ENCODE results near the gene XRCC1. TPM values are rescaled to one million over a fixed set of nuclear protein-coding genes. Genes with fewer than 3 reads are reported as not detected.
"Not testable (repeated sequence)": the region's sequence is repeated elsewhere in the genome, so short reads cannot be mapped to it uniquely, and the experiment has no call there.

Gene XRCC1
- total RNA-seq, 3 donors from 2014 or later = 21.0 to 30.6 (median 29.0) TPM

GRCh38 chr19:43524922-43525835 is 50.1 kb downstream of the XRCC1 start:
- TF ChIP-seq POLR2AphosphoS5 (IDR thresholded peaks at IDR 0.05) (peak; percentile 18 to 65 (median 64)), POLR2A (IDR thresholded peaks at IDR 0.05) (no peak)
- DNase-seq (ENCODE audit: low spot score in 2 of 2) = peak; percentile 62 to 78
- intact Hi-C loops (cut with DNase I; ENCODE audit: low total_unique reads) = no loop called here
- no peaks in the 10 kb centered on the region for H3K27me3 ChIP-seq
- peak overlapping the region; percentile 93 to 95 for H3K27ac ChIP-seq
- H3K4me3 ChIP-seq = peak overlapping the region; percentile 73 to 86 (median 85)
- H3K4me1 ChIP-seq = peaks cover 4 to 8% of the 10 kb centered on the region in 2 donors
- no peaks in the 10 kb centered on the region for H3K9me3 ChIP-seq
- H3K36me3 ChIP-seq = no peaks in the 10 kb centered on the region

GRCh38 chr19:43523696-43524095 is 51.6 kb downstream of the XRCC1 start:
- intact Hi-C loops (cut with DNase I; ENCODE audit: low total_unique reads) = not testable (repeated sequence)
- H3K27ac ChIP-seq = peak overlapping the region; percentile 67 to 95

GRCh38 chr19:43522929-43523328 is 52.4 kb downstream of the XRCC1 start:
- Histone ChIP-seq H3K27me3 (no peaks in the 10 kb centered on the region), H3K4me3 (no peak overlapping the region), H3K4me1 (peaks cover 4 to 8% of the 10 kb centered on the region in 2 donors), H3K27ac (peak overlapping the region; percentile 67 to 95), H3K36me3 (no peaks in the 10 kb centered on the region), H3K9me3 (no peaks in the 10 kb centered on the region)
- peak in 1 of 3 donors; percentile 18 for TF ChIP-seq POLR2AphosphoS5 (IDR thresholded peaks at IDR 0.05)
- TF ChIP-seq CTCF (IDR thresholded peaks at IDR 0.05) = no peak
- no peak for TF ChIP-seq POLR2A (IDR thresholded peaks at IDR 0.05)
- intact Hi-C loops (cut with DNase I; ENCODE audit: low total_unique reads) = no loop called here
- DNase-seq (ENCODE audit: low spot score in 2 of 2) = peak in 1 of 2 donors; percentile 33

More at GRCh38 chr19:43523696-43524095, 51.6 kb downstream of the XRCC1 start:
- not testable (repeated sequence) for H3K9me3 ChIP-seq; H3K4me1 ChIP-seq; H3K27me3 ChIP-seq; DNase-seq (ENCODE audit: low spot score in 2 of 2); H3K4me3 ChIP-seq; H3K36me3 ChIP-seq

- H3K9me3 ChIP-seq = no peaks in the 10 kb centered on the region
- H3K36me3 ChIP-seq = no peaks in the 10 kb centered on the region
- TF ChIP-seq POLR2A (IDR thresholded peaks at IDR 0.05) (no peak), CTCF (IDR thresholded peaks at IDR 0.05) (peak; percentile 56 to 93 (median 92))
- peaks cover 2 to 3% of the 10 kb centered on the region in 2 donors for H3K4me1 ChIP-seq
- peak in 1 of 2 donors; percentile 58 for DNase-seq (ENCODE audit: low spot score in 2 of 2)
- H3K27ac ChIP-seq = no peak overlapping the region
- intact Hi-C loops (cut with DNase I; ENCODE audit: low total_unique reads) = loop anchor here (5.0 kb wide), 1 partner anchor 62 kb away; no protein-coding TSS in a partner anchor
- no peaks in the 10 kb centered on the region for H3K27me3 ChIP-seq
- no peak overlapping the region for H3K4me3 ChIP-seq
These were observed 55.8 kb downstream of the XRCC1 start for GRCh38 chr19:43519436-43520088.

GRCh38 chr19:43518051-43518450 is 57.3 kb downstream of the XRCC1 start:
- H3K27ac ChIP-seq = no peak overlapping the region
- TF ChIP-seq CTCF (IDR thresholded peaks at IDR 0.05) = no peak
- TF ChIP-seq POLR2A (IDR thresholded peaks at IDR 0.05) = no peak
- TF ChIP-seq POLR2AphosphoS5 (IDR thresholded peaks at IDR 0.05) = no peak
- intact Hi-C loops (cut with DNase I; ENCODE audit: low total_unique reads) = loop anchor here (5.0 kb wide), 1 partner anchor 61 kb away; no protein-coding TSS in a partner anchor
- H3K27me3 ChIP-seq = no peaks in the 10 kb centered on the region
- no peak overlapping the region for H3K4me3 ChIP-seq
- H3K36me3 ChIP-seq = no peaks in the 10 kb centered on the region
- H3K4me1 ChIP-seq = no peaks in the 10 kb centered on the region
- DNase-seq (ENCODE audit: low spot score in 2 of 2) = no peak
- H3K9me3 ChIP-seq = no peaks in the 10 kb centered on the region

- H3K4me1 ChIP-seq; H3K9me3 ChIP-seq; intact Hi-C loops (cut with DNase I; ENCODE audit: low total_unique reads); H3K27me3 ChIP-seq; H3K36me3 ChIP-seq; H3K27ac ChIP-seq; H3K4me3 ChIP-seq; DNase-seq (ENCODE audit: low spot score in 2 of 2): not testable (repeated sequence)
These were observed 62.9 kb downstream of the XRCC1 start for GRCh38 chr19:43512399-43512798.

Data from breast epithelium (tissue), 4 donors.